ENCODE measurements around the gene ZNF362.

DNA sequence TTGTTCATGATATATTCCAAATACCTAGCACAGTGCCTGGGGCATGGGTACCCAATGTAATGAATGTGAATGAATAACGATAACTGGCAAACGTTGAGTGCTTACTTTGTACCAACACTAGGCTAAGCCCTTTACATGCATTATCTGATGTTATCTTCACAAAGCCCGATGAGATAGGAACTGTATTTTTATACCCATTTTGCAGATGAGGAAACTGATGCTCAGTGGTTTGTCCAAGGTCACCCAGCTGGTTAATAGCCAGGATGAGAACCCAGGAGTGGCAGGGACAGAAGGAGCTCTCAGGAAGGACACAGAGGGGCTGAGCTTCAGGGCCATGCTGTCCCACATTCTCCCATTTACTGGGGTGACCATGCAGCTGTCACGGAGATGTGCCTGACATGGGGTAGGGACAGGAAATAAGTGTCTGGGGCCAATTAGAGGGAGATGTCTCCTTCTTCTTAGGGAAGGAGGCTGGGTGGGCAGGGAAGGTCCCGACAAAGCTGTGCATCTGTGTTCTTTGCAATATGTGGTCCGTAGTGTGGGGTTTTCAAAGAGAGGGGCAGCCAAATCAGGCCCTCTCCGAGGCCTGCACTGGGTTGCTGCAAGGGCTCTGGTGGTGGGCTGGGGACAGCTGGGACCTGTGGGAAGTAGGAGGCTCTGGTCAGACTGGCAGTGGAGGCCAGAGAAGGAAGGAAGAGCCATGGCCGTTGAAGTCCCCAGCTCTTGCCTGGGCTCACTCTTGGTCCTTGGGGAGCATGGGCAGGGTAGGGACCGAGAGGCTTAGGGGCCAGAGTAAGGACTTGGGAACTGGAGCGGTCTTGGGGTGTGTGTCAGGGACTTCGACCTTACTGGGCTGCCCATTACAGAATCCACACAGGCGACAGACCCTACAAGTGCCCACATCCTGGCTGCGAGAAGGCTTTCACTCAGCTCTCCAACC, 38.0 kb downstream of the ZNF362 start:
- TF ChIP-seq, protein P1, sequence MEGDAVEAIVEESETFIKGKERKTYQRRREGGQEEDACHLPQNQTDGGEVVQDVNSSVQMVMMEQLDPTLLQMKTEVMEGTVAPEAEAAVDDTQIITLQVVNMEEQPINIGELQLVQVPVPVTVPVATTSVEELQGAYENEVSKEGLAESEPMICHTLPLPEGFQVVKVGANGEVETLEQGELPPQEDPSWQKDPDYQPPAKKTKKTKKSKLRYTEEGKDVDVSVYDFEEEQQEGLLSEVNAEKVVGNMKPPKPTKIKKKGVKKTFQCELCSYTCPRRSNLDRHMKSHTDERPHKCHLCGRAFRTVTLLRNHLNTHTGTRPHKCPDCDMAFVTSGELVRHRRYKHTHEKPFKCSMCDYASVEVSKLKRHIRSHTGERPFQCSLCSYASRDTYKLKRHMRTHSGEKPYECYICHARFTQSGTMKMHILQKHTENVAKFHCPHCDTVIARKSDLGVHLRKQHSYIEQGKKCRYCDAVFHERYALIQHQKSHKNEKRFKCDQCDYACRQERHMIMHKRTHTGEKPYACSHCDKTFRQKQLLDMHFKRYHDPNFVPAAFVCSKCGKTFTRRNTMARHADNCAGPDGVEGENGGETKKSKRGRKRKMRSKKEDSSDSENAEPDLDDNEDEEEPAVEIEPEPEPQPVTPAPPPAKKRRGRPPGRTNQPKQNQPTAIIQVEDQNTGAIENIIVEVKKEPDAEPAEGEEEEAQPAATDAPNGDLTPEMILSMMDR (IDR thresholded peaks at IDR 0.05) = no peak
- TF ChIP-seq EZH2 (IDR thresholded peaks at IDR 0.05) = no peak

Measured in neural progenitor cell (in vitro differentiated cells).